GM19240 (cell line): ENCODE data around the gene PTPN3.
A peak's percentile ranks its signal among the peaks of the same experiment; 100 is the strongest.
"Not testable (repeated sequence)": the region's sequence is repeated elsewhere in the genome, so short reads cannot be mapped to it uniquely, and the experiment has no call there.

ENCODE experiments used
- DNase-seq: peaks from one replicate; pipeline ENCODE4 v3.0.0; 2011; ENCODE audit warnings: low spot score; ENCODE audit not compliant: insufficient read length

PTPN3 gene

GRCh38 chr9:109498195-109499092 lies at the start of gene PTPN3:
Gene PTPN3 (minus strand): TSS chr9:109498307. CDS start chr9:109463434, 34,873 bp downstream.
- no peak for DNase-seq

- DNase-seq: not testable (repeated sequence)
Measured at GRCh38 chr9:109544954-109545353, 46.8 kb upstream of the PTPN3 start.

- no peak for DNase-seq
Measured at GRCh38 chr9:109542922-109543321, 44.8 kb upstream of the PTPN3 start.

GRCh38 chr9:109538346-109538745 lies 40.2 kb upstream of the PTPN3 start:
- DNase-seq: no peak

- no peak for DNase-seq
Measured at GRCh38 chr9:109537288-109537687, 39.2 kb upstream of the PTPN3 start.

- no peak for DNase-seq
Measured at GRCh38 chr9:109536859-109537258, 38.8 kb upstream of the PTPN3 start.

- no peak for DNase-seq
Measured at GRCh38 chr9:109535365-109535764, 37.3 kb upstream of the PTPN3 start.

- no peak for DNase-seq
Measured at GRCh38 chr9:109534151-109534550, 36.0 kb upstream of the PTPN3 start.

- not testable (repeated sequence) for DNase-seq
Measured at GRCh38 chr9:109532652-109533051, 34.5 kb upstream of the PTPN3 start.

GRCh38 chr9:109522106-109522505 lies 24.0 kb upstream of the PTPN3 start:
- DNase-seq: no peak

GRCh38 chr9:109520475-109521132 lies 22.5 kb upstream of the PTPN3 start:
- DNase-seq: peak; percentile 49

GRCh38 chr9:109519366-109519765 lies 21.3 kb upstream of the PTPN3 start:
- DNase-seq: no peak

GRCh38 chr9:109518621-109519335 lies 20.7 kb upstream of the PTPN3 start:
- no peak for DNase-seq

GRCh38 chr9:109517901-109518377 lies 19.8 kb upstream of the PTPN3 start:
- no peak for DNase-seq

- DNase-seq: no peak
Measured at GRCh38 chr9:109513871-109514270, 15.8 kb upstream of the PTPN3 start.

GRCh38 chr9:109512170-109512756 lies 14.2 kb upstream of the PTPN3 start:
- DNase-seq: no peak

- DNase-seq: no peak
Measured at GRCh38 chr9:109510506-109510905, 12.4 kb upstream of the PTPN3 start.

- not testable (repeated sequence) for DNase-seq
Measured at GRCh38 chr9:109510042-109510441, 11.9 kb upstream of the PTPN3 start.

- no peak for DNase-seq
Measured at GRCh38 chr9:109509611-109510010, 11.5 kb upstream of the PTPN3 start.

GRCh38 chr9:109507421-109507838 lies 9.3 kb upstream of the PTPN3 start:
- no peak for DNase-seq

GRCh38 chr9:109506097-109506712 lies 8.1 kb upstream of the PTPN3 start:
- DNase-seq: no peak
